Endothelial cell of hepatic sinusoid (primary cell): ENCODE data around the gene HSD17B8.

Experiments used
- in situ Hi-C: cut with HindIII; loops from 2 replicates; pipeline ENCODE4 v1.10.0; 2017; ENCODE audit warnings: low sequenced_read_pairs

HSD17B8 gene

DNA sequence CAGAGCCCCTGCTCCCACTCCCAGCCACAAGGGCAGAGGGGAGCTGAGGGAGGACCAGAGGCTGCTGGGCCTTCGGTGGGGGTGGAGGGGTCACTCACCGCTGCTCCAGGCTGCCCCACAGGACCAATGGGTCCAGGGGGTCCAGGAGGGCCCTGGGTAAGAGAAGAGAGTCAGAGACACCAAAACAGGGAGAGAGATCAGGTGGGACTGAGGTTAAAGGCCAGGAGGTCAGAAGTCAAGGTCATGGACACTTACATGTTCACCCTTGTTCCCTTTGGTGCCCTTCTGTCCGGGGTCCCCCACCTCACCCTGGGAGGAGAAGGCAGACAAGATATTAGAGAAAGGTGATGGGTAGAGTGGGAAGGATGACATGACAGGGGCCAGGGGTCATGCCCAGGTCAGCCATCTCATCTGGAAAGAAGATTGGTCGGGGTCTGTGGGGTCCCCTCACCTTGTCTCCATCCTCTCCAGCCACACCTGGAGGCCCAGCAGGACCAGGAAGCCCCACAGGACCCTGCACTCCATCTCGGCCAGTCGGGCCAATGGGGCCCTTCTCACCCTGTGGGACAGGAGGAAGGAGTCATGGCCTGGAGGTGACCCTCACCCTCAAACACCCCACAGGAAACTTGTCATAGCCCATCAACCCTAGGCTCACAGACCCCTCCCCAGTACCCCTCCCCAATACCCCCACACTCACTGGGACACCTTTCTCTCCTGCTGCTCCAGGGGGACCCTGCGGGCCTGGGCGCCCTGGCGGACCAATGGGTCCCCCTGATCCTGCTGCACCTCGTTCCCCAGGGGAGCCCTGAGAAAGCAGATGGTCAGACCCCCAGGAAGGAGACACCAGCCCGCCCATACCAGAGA lies 33.2 kb upstream of the HSD17B8 start:
- in situ Hi-C loops = no loop called here

GRCh38 chr6:33171880-33172687 lies 32.4 kb upstream of the HSD17B8 start:
- in situ Hi-C loops = no loop called here

DNA sequence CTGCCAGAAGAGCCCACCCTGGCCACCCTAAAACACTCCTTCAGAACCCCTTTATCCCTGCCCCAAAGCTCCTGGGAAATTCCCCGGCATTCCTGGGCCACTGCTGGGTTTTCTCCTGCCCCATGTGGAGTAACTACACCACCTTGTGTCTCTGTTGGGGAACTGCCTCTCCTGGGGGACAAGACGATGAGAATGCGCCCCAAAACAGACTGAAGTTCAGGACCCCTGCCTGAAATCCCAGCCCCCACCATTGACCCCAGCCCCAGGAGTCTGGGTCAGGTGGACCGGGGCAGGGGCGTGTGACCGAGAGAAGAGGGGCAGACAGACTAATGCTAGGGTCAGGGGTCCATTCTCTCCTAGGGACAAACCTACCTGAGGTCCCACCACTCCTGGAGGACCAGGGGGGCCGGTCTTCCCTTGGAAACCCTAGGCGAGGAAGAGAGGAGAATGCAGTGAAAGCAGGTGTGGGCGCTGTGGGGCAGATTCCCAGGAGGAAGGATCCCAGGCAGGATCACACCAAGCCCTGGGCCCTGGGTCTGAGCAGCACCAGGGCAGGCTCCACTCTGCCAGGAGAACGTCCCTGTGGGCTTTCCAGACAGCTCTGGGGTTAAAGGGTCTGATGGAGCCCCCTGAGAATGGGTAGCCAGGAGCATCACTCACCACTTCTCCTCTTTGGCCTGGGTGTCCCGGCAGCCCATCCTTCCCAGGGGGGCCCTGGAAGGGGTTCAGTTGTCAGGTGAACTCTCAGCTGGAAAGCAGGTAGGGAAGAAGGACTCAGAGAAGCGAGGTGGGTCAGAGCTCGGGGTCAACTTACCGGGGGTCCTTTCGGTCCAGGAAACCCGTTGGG lies 31.5 kb upstream of the HSD17B8 start:
- in situ Hi-C loops = no loop called here

GRCh38 chr6:33173535-33174180 lies 30.8 kb upstream of the HSD17B8 start:
- in situ Hi-C loops = no loop called here

DNA sequence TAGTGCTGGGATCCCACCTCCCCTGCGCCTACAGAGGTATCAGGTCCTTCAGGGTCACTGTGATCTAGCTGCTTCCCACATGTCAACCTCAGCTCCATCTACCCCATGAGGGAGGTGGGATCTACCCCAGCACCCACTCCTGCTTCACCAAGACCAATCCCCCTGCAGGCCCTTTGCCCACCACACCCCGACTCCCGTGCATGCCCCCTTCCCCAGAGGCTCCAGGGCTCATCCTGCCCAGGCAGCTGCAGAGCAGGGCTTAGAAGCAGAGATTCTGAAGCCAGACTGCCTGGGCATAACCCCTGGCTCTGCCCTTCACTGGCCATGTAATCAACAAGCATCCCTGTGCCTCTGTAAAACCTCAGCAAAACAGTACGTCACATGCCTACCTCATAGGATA lies 29.7 kb upstream of the HSD17B8 start:
- in situ Hi-C loops = no loop called here

DNA sequence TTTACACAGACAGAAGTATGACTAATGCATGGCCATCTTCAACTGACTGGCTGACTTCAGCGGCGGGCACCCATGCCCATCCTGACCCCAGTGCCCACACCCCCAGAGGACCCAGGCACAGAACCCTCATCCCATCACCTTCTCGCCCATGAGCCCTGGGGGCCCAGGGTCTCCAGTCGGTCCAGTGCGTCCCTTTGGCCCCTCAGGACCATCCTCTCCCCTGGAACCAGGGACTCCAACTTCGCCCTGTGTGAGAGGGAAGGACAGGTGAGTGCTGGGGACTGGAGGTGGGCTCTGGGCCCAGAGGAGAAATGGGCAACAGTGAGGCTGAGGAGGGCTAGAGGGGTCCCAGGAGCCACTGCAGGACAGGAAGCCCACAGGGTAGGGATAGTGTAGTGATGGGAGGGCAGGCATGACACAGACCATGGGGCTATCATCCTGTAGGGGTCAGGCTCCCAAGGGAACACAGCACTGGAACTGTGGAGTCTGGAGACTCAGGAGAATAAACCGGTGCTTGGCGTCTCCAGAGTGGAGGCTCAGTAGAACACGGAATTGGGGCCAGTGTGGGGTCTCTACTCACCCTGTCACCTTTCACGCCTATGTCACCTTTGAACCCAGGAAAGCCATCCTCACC lies 28.9 kb upstream of the HSD17B8 start:
- in situ Hi-C loops = no loop called here

GRCh38 chr6:33176906-33177305 lies 27.5 kb upstream of the HSD17B8 start:
- in situ Hi-C loops = no loop called here

DNA sequence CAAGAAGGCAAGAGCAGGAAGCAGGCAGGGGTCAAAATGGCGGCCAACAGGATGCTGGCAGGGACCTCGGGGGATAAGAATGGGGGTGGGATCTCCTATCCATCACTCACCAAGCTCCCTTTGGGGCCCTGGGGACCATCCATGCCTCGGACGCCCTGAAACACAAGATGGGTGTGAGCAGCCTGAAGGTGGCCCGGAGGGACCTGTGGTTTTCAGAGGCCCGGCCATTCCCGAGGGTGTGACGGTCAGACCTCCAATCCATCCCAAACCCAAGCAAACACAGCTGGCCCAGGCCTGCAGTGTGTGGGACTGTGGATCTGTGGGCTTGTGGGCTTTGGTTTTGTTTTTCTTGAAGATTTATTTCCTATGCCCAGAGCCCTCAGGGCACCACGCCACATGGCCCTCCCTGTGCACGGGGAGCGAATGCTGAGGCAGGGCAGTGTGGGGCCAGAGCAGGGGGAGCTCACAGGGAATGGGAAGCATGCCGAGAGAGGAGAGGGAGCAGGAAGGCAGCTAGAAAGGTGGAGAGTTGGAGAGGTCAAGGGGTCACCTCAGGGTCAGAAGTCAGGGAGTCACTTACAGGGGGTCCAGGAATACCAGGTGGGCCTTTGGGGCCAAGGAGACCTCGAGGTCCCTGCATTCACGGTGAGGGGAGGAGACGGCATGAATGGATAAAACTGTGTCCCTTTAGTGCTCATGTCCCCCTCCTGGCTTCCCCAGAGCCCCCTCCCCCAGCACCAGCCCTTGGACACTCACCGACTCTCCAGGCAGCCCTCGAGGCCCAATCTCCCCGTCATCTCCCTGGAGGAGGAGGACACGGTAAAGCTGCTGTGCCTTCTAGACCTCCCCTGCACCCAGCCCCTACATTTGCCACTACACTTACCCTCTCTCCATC lies 26.7 kb upstream of the HSD17B8 start:
- in situ Hi-C loops = no loop called here

- in situ Hi-C loops = no loop called here
Observed at GRCh38 chr6:33178755-33179475, 25.5 kb upstream of the HSD17B8 start.

GRCh38 chr6:33181141-33181540 lies 23.3 kb upstream of the HSD17B8 start:
- in situ Hi-C loops = no loop called here

DNA sequence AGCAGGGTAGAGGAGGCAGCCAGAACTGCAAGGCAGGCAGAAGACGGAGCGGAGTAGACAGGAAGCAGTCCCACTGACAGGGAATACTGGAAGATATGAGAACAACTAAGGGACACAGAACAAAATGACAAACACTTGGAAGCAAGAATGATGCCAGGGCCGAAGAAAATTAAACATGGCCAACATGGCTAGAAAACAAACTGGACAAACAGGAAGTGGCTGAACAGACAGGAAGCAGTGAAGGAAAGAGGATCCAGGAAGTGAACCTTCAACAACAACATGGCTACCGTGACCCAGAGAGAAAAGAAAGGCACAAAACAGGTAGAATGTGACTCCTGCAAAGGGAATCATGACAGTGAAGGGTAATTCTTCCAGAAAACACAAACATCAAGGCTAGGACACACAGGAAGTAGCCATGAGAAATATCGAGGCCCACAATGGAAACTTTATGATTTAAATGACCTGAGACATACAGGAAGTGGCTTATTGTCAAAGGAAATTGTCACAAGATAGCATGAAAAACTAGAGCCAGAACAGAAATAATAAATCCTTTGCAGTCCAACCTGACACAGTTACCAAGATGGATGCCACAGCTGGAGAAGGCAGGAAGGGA lies 21.3 kb upstream of the HSD17B8 start:
- in situ Hi-C loops = no loop called here

DNA sequence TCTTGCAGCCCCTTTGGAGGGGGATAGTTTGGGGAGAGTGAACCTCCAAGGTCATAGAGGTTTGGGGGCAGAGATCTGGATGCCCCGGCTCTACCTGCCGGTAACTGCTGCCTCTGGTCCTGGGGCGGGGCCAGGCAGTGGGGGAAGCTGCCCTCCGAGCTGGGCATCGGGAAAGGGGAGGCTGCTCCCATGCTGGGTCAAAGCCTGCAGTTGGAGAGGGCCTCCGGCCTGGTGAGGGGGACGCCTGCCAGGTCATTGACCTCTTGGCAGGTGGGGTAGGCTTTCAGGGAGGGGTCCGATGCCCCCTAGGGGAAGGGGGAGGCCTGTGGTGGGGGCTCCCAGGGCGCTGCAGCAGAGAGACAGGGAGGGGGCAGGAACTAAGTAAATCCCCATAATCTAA lies 19.3 kb upstream of the HSD17B8 start:
- in situ Hi-C loops = no loop called here

GRCh38 chr6:33185654-33186187 lies 18.7 kb upstream of the HSD17B8 start:
- in situ Hi-C loops = no loop called here

- in situ Hi-C loops = no loop called here
Observed at GRCh38 chr6:33187809-33188208, 16.6 kb upstream of the HSD17B8 start.

DNA sequence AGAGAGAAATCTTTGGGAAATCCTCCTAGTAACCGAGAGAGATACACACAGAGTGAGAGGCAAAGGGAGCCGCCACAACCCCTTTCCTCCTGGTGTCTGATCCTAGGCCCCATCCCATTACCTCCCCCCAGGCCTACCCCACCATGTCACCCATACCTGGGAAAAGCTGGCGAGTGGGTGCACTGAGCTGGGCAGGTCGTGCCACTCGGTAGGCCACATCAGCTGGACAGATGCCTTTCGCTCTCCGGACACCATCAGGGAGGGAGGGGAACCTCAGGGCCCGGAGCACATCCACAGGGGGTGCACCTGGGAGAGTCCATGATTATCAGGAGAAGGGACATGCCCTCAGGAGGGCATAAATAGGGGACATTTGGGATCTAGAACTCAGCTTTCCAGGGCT lies 15.3 kb upstream of the HSD17B8 start:
- in situ Hi-C loops = no loop called here

DNA sequence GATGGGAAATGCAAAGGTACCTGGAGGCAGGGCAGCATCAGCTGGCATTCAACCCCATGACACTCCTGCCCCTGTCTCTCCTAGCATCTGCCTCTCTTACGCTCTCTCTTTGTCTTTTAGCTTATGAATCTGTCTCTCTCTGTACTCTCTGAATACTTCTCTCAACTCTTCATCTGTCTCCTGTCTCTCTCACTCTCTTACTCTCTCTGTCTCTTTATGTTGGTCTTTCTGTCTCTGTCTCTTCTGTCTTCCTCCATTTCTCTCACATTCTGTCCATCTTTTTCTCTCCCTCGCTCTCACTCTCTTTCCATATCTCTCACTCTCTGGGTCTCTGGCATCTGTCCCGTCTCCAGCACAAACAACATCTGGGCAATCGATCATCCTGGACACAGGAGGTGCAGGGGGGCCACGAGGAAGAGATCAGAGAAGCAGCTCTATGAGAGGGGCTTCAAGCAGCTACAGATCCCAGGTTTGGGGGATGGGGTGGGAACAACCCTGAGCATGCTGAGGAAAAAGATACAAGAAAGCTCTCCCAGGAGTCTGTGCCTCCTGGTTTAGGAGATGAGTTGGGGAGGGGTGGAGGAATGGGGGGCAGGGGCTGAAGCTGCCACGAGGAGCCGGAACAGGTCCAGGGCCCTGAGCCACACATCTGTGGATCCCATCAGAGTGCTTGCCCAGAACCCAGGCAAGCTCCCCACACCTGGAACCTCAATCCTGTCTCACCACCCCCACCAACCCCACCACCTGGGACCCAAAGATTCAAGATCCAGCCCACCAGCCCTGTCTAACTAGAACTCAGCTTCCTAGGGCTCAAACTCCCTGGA lies 14.6 kb upstream of the HSD17B8 start:
- in situ Hi-C loops = no loop called here

DNA sequence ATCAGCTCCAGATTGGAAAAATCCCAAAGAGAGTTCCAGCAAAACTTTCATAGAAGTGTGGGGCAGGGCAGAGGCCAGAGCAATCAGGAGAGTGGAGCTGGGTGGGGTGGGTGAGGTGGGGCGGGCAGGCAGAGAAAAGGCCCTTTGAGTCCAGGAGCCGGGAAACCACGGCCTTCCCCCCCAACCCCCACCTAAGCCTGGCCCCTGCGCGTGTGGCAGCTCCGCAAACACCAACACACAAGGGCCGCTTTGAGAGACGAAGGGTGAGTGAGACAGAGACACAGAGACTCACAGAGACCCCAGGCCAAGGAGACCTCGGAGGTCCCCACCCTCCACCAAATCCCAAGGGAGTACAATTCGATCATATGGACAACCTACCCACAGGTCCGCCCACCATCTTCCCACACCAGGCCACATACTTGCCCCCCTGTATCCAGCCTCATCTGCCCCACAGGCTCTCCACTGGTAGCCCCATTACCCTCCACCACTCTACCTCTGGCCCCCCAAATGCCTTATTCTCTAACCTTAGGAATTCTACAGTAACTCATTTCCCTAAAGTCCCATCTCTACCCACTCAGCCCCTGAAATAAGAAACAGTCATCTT lies 13.8 kb upstream of the HSD17B8 start:
- in situ Hi-C loops = no loop called here
